Testis (tissue), 2 donors: ENCODE measurements around the gene ZNF300.

Source experiments
- CTCF ChIP-seq, 3 experiments: fragments of 450-650 bp in 2 of 3; fragments of 200-600 bp in 1 of 3; sonication (generic) in 1 of 3; IDR thresholded peaks; one replicate each; pipeline ENCODE4 v1.5.1; 2016 to 2019; ENCODE audit warnings: antibody characterized with exemption in 3 of 3, mild to moderate bottlenecking in 2 of 3, moderate library complexity in 1 of 3
- POLR2A ChIP-seq: fragments of 450-650 bp; IDR thresholded peaks from one replicate; pipeline ENCODE4 v1.6.1; 2017; ENCODE audit warnings: antibody characterized with exemption, mild to moderate bottlenecking, moderate library complexity

DNA sequence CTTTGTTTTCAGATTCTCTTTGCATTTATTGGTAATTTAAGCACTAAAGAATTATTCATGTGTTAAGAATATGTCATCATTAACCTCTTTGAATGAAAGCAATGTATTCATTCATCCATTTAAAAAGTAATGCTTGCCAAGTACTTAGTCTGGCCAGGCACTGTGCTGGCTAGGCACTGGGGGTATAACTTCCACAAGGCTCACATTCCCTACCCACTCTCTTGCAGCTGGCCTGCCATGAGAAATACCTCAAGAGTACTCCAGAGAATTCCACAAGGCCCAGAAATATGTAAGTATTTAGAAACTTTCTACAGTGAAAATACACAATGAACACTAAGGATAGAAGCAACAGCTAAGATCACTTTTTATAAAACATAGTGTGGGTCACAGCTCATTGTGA, 25.4 kb downstream of the ZNF300 start:
- TF ChIP-seq POLR2A: no peak
- TF ChIP-seq CTCF (IDR thresholded peaks at IDR 0.05): no peak
